Myocyte (in vitro differentiated cells): Measurements from ENCODE around the gene CHCHD10. TPM values are rescaled to one million over a fixed set of nuclear protein-coding genes. Genes with fewer than 3 reads are reported as not detected.

ENCODE experiments used
- total RNA-seq: library from RNA; depleted of rRNA; stranded (reverse); fragments of >200 nt; gene quantifications from 2 replicates; pipeline ENCODE4 v1.2.3, GENCODE V29; 2014

Gene CHCHD10
- total RNA-seq, 1 donor from 2014 or later: 19.8 TPM

Other genes with a start within 250 kb of the CHCHD10 start
- gene IGLL1, start 187.7 kb downstream of the CHCHD10 start, total RNA-seq: 0.88 TPM in 1 of 2 replicates, not detected in the other
- 0.21 and 0.26 TPM in 2 replicates for gene DRICH1, start 135.7 kb downstream of the CHCHD10 start, total RNA-seq
- 0.40 and 2.3 TPM in 2 replicates for gene RGL4, start 77.0 kb downstream of the CHCHD10 start, total RNA-seq
- 3.0 and 3.2 TPM in 2 replicates for gene ZNF70, start 16.9 kb downstream of the CHCHD10 start, total RNA-seq
- 0.51 TPM in 1 of 2 replicates, not detected in the other for gene VPREB3, start 13.5 kb downstream of the CHCHD10 start, total RNA-seq
- 1.2 TPM in 1 of 2 replicates, not detected in the other for gene C22orf15, start 5.0 kb downstream of the CHCHD10 start, total RNA-seq
- gene MMP11, start 4.9 kb upstream of the CHCHD10 start, total RNA-seq: 51.5 and 67.7 TPM in 2 replicates
- 58.8 and 62.9 TPM in 2 replicates for gene SMARCB1, start 19.0 kb upstream of the CHCHD10 start, total RNA-seq
- 1.5 and 4.6 TPM in 2 replicates for gene DERL3, start 71.0 kb upstream of the CHCHD10 start, total RNA-seq
- gene SLC2A11, start 89.9 kb upstream of the CHCHD10 start, total RNA-seq: 13.2 and 18.9 TPM in 2 replicates
- 374 and 603 TPM in 2 replicates for gene MIF, start 126.4 kb upstream of the CHCHD10 start, total RNA-seq
- gene GSTT2B, start 193.2 kb upstream of the CHCHD10 start, total RNA-seq: 3.3 and 4.9 TPM in 2 replicates
- gene DDTL, start 198.9 kb upstream of the CHCHD10 start, total RNA-seq: not detected in 2 replicates
- 99.2 and 112 TPM in 2 replicates for gene DDT, start 206.5 kb upstream of the CHCHD10 start, total RNA-seq
- 1.7 TPM in 1 of 2 replicates, not detected in the other for gene GSTT2, start 212.2 kb upstream of the CHCHD10 start, total RNA-seq
- not detected in 2 replicates for gene GSTT4, start 237.5 kb upstream of the CHCHD10 start, total RNA-seq
- gene CABIN1, start 243.3 kb upstream of the CHCHD10 start, total RNA-seq: 25.7 and 28.0 TPM in 2 replicates